HCT116 (cell line): ENCODE measurements around the gene RALB.

Source experiments
- ATF3 ChIP-seq: IDR thresholded peaks from 2 replicates; pipeline ENCODE4 v1.6.1; 2012
- CTCF ChIP-seq, 3 experiments: fragments of 200-600 bp in 1 of 3; sonication (generic) in 1 of 3; IDR thresholded peaks in 2 of 3; conservative IDR thresholded peaks in 1 of 3; 2 replicates each; pipeline ENCODE4 v1.5.1; 2012 to 2017; ENCODE audit warnings: low read depth in 2 of 3, low read length in 2 of 3, antibody characterized with exemption in 1 of 3, borderline replicate concordance in 1 of 3, control low read depth in 1 of 3, mild to moderate bottlenecking in 1 of 3, mixed read lengths in 1 of 3, mixed run types in 1 of 3, moderate library complexity in 1 of 3; ENCODE audit not compliant: insufficient read depth in 1 of 3
- EZH2 ChIP-seq: fragments of 200-600 bp; sonication (generic); IDR thresholded peaks from 2 replicates; pipeline ENCODE4 v1.6.1; 2017; ENCODE audit warnings: antibody characterized with exemption, mixed run types
- EZH2phosphoT487 ChIP-seq: fragments of 200-600 bp; IDR thresholded peaks from 2 replicates; pipeline ENCODE4 v1.6.1; 2018; ENCODE audit warnings: antibody characterized with exemption, borderline replicate concordance
- POLR2A ChIP-seq: IDR thresholded peaks from 2 replicates; pipeline ENCODE4 v1.7.0; 2011; ENCODE audit warnings: borderline replicate concordance; ENCODE audit not compliant: insufficient read depth, insufficient read length; ENCODE audit errors: extremely low read depth
- POLR2AphosphoS5 ChIP-seq: IDR thresholded peaks from 2 replicates; pipeline ENCODE4 v1.6.1; 2011; ENCODE audit warnings: mild to moderate bottlenecking, low read depth, low read length, moderate library complexity
- TF ChIP-seq, protein P1 (sequence below): IDR thresholded peaks from 2 replicates; pipeline ENCODE4 v1.6.1; 2012; ENCODE audit warnings: low read depth

DNA sequence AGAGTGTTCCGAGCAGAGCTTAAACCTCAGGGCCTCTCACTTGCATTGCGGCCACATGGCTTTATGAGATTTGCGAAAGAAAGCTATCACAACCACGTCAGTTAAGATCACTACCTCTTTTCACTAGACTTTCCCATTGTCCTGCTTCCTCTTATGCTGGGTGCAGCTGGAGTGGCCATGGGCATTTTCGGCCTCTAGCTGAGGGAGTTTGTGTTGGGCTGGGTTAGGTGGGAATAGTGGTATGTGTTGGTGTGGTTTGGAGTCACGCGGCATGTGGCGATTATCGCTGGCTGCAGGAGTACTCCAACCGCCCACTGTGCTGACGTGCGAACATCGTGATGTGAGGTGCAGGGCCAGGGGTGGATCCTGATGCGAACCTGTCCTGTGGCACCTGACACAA lies 27.1 kb downstream of the RALB start:
- no peak for TF ChIP-seq POLR2AphosphoS5
- TF ChIP-seq EZH2phosphoT487: no peak
- TF ChIP-seq CTCF (IDR thresholded peaks at IDR 0.05 in 2 of 3, conservative IDR thresholded peaks at IDR 0.05 in 1 of 3; ENCODE audit: borderline replicate concordance in 1 of 3, insufficient read depth in 1 of 3, low read depth in 2 of 3, low read length in 2 of 3): no peak
- TF ChIP-seq ATF3: no peak
- no peak for TF ChIP-seq POLR2A
- TF ChIP-seq, protein P1, sequence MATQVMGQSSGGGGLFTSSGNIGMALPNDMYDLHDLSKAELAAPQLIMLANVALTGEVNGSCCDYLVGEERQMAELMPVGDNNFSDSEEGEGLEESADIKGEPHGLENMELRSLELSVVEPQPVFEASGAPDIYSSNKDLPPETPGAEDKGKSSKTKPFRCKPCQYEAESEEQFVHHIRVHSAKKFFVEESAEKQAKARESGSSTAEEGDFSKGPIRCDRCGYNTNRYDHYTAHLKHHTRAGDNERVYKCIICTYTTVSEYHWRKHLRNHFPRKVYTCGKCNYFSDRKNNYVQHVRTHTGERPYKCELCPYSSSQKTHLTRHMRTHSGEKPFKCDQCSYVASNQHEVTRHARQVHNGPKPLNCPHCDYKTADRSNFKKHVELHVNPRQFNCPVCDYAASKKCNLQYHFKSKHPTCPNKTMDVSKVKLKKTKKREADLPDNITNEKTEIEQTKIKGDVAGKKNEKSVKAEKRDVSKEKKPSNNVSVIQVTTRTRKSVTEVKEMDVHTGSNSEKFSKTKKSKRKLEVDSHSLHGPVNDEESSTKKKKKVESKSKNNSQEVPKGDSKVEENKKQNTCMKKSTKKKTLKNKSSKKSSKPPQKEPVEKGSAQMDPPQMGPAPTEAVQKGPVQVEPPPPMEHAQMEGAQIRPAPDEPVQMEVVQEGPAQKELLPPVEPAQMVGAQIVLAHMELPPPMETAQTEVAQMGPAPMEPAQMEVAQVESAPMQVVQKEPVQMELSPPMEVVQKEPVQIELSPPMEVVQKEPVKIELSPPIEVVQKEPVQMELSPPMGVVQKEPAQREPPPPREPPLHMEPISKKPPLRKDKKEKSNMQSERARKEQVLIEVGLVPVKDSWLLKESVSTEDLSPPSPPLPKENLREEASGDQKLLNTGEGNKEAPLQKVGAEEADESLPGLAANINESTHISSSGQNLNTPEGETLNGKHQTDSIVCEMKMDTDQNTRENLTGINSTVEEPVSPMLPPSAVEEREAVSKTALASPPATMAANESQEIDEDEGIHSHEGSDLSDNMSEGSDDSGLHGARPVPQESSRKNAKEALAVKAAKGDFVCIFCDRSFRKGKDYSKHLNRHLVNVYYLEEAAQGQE: no peak
- TF ChIP-seq EZH2: no peak
